Left forelimb (tissue), 1 donor: Measurements from ENCODE around the gene KCNT1.
A peak's percentile ranks its signal among the peaks of the same experiment; 100 is the strongest.
"Not testable (repeated sequence)": the region's sequence is repeated elsewhere in the genome, so short reads cannot be mapped to it uniquely, and the experiment has no call there.

Experiments
- DNase-seq: peaks from one replicate; pipeline ENCODE4 v3.0.0-alpha.2; 2018; ENCODE audit warnings: low spot score

KCNT1 gene

GRCh38 chr9:135701959-135702721 lies at the start of gene KCNT1:
Gene KCNT1, plus strand, starts transcription at chr9:135702185. Its CDS starts 74 bp downstream, at chr9:135702259.
- peak; percentile 76 for DNase-seq

GRCh38 chr9:135655317-135655716 lies 46.7 kb upstream of the KCNT1 start:
- DNase-seq, result no peak

DNA sequence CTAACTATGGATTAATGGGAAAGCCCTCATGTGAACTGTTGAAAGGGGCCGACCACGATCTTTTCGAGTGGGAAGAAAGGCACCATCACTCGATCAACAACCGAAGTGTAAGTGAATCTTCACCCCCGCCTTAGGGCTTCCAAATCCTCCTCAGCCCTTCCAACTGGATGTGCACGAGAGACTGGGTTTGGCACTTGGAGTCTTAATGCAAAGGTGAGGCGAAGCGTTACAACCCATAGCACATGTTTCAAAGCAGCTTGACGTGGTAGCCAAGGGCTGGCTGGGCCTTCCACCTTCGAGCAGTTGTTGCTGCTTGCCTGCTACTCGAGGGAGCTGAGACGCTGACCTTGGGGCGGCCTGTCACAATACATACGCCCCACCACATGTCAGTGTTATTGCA lies 44.6 kb upstream of the KCNT1 start:
- no peak for DNase-seq

- DNase-seq, result no peak
Observed at GRCh38 chr9:135659252-135659651, 42.7 kb upstream of the KCNT1 start.

- DNase-seq, result no peak
Observed at GRCh38 chr9:135660407-135660806, 41.6 kb upstream of the KCNT1 start.

DNA sequence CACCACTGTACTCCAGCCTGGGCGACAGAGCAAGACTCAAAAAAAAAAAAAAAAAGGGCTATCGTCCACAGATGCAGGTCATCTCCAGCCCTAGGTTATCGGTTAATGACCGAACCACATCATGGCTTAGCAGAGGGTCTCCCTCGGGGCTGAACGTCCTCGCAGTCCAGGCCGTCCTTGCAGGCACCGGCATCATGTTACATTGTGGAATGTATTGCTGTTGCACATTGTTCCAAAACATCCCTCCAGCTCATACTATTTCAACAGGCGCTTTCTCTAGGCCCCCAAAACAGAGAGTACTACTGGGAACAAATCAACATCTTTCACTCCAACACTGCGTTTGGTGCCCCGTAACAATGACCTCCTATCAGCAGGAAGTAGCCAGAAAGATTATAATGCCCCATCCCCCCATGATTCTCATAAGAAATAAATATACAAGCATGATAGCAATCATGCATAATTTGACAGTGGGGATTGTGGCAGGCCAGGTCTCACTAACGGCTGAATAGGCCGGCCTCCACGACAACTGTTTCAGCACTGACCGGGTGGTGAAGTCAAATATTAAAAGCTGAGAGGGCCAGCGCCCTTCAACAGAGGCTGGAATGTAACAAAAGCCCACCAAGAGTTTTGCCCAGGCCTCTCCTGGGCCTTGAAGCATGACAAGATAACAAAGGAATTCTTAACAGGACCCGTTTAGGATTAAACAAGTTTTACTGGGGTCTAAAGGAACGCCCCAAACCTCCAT lies 40.0 kb upstream of the KCNT1 start:
- no peak for DNase-seq

DNA sequence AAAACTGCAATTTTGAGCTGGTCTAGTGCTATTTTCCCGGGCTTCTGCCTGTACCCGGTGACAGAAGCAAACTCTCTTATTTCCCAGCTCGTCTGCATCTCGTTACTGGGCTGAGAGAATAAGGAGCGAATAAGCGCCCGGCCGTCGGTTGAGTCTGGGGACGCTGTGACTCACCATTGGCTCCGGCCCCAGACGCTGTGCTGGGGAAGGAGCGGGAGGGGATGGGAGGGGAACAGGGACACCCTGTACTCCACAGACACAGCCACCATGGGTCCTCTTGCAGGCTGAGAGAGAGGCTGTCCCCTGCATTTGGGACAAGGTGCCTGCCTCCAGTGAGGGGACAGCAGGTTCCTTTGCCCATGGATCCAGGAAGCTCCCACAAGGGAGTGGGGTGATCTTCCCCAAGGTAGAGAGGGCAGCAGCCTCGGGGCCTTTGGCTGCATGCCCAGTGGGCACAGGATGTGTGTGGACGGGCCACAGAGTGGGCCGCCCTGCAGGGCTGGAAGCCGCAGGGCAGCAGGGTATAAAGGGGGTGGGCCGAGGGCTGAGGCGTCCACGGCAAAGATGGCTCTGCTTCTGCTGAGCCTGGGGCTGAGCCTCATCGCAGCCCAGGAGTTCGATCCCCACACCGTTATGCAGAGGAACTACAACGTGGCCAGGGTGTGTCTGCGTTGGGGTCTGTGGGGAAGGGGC lies 39.1 kb upstream of the KCNT1 start, which contains the start of gene LCN9:
LCN9 (plus strand) TSS at position 552 of the 693 bp plus-strand sequence; CDS start at position 565, 13 bp downstream.
- no peak for DNase-seq

GRCh38 chr9:135663451-135663770 lies 38.6 kb upstream of the KCNT1 start:
- DNase-seq, result no peak

DNA sequence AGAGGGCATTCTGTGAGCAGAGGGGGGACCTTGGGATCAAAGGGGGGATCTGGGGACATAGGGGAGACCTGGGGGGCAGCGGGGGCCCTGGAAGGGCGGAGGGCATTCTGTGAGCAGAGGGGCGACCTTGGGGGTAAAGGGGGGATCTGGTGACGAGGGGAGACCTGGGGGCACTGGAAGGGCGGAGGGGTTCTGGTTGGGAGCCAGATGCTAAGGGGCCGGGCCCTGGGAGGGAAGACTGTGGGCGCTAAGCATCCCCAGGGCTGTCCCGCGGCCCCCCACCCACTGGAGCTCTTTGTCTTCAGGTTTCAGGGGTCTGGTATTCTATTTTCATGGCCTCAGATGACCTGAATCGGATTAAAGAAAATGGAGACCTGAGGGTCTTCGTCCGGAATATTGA lies 38.1 kb upstream of the KCNT1 start:
- no peak for DNase-seq

- no peak for DNase-seq
Observed at GRCh38 chr9:135664266-135664665, 37.7 kb upstream of the KCNT1 start.

DNA sequence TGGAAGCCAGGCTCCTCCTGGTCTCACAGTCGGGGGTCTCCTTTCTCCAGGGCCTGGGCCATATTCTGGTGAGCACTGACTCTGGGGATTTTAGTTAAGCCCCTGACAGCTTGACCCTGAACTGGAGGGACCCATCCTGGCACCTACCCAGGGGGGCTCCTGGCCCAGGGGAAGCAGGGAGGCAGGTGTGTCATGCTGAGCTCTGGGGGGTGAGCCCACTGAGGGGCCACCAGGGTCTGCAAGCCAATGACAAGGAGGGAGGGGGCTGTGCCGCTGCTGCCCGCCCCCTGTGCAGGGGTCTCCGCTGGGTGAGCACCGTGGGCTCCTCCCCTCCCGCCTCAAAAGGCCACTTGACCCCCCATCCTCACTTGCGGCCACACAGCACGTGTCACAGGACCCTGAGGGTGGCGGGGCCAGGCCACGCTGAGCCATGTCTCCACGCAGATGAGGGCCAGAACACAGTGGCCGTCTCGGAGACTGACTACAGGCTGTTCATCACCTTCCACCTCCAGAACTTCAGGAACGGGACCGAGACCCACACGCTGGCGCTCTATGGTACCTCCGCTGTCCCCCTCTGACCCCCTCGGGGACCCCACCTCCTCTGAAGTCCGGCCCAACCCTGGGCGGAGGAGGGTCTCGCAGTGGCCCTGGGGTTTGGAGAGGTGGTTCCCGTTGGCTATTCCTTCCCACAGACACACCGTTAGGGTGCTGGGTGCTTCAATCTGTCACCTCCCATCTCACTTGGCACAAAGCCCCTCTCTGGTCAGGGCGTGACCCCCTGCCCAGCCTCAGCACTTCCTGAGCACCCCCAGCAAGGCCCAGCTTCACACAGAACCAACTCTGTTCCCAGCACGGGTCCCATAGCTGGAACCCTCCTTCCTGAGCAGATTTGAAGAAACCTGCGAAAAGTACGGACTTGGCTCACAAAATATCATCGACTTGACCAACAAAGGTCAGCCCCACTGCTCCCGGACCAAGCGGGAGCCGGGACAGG lies 36.9 kb upstream of the KCNT1 start:
- no peak for DNase-seq

GRCh38 chr9:135665795-135666189 lies 36.2 kb upstream of the KCNT1 start:
- no peak for DNase-seq

DNA sequence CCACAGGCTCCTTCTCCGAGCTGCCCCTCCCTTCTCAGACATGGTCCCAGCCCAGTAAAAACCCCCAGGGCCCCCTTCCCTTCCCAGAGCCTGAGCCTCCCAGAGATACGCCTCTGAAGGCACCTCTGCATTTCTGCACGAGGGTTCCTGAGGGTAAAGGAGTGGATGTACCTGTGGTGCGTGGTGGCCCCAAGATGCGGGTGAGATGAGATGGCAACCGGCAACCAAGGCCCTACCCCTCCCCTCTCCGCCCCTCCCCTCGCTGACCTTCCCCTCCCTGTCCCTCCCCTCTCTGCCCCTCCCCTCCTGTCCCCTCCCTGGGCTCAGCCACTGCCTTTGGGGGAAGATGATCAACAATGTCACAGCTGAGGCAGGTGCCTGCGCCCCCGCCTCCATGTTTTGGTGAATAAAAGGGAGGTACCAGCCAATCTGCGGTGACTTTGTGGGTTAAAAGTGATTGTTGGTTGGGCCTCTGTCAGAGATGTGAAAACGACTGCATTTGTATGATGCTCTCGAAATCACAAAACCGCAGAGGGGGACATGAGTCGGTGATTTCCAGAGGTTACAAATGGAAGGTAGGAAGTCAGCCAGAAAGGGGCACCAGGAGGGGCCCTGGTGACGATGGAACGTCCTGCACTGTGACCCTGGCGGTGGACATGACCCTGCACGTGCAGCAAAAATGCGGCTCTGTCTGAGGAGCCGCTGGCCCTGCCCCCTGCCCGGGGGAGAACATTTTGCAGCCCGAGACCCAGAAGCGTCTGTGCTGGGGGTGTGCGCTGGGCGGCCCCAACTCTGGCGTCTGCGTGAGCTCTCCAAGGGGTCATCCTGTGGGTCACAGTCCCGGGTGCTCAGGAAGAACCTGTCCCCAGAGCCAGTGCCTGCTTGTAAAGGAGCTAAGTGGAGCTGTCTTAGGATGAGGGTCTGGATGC lies 35.2 kb upstream of the KCNT1 start:
- peak; percentile 61 for DNase-seq

GRCh38 chr9:135667463-135668001 lies 34.5 kb upstream of the KCNT1 start:
- peak; percentile 62 for DNase-seq

DNA sequence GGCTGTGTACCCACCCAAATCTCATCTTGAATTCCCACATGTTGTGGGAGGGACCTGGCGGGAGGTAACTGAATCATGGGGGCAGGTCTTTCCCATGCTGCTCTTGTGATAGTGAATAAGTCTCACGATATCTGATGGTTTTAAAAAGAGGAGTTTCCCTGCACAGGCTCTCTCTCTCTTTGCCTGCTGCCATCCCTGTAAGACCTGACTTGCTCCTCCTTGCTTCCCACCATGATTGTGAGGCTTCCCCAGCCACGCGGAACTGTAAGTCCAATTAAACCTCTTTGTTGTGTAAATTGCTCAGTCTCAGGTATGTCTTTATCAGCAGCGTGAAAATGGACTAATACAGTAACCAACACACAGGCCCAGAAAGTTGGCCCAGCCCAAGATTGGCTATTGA lies 33.0 kb upstream of the KCNT1 start:
- DNase-seq, result not testable (repeated sequence)

- no peak for DNase-seq
Observed at GRCh38 chr9:135669616-135670285, 32.2 kb upstream of the KCNT1 start.

DNA sequence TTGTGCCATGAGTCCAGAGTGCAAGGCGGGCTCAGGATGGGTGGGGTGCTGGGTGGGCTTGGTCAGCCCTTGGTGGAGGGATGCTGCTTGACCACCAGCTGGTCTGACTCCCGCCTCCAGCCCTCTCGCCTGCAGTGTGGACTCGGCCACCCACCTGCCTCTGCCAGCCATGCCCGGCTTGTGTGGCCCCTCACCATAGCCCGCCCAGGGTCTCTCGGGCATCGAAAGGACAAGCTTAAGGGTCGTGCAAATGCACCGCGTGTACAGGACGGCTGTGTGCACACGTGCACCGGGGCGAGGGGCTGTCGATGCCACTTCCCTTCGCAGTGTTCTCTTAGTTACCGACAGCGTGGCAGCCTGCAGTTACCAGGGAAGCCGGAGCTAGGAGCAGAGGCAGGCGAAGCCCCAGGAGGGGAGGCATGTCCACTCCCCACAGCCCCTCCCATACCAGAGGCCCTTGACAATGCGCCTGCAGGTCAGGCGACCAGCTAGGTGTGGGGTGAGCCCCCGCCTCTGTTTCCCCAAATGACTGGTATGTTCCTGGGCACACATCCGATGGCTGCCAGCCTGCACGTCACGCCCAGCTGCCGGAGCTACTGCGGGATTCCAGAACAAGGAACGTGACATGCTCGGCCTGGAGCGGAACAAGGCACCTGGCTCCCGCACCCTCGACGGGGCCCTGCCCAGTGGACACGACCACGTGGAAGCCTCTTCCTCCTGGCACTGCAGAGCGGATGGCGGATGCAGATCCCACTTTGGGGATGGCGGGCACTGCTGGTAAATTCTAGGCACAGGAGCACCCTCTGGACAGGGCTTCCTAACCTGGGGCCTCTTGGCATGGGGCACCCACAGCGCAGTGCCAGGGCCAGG lies 31.0 kb upstream of the KCNT1 start:
- DNase-seq, result no peak

DNA sequence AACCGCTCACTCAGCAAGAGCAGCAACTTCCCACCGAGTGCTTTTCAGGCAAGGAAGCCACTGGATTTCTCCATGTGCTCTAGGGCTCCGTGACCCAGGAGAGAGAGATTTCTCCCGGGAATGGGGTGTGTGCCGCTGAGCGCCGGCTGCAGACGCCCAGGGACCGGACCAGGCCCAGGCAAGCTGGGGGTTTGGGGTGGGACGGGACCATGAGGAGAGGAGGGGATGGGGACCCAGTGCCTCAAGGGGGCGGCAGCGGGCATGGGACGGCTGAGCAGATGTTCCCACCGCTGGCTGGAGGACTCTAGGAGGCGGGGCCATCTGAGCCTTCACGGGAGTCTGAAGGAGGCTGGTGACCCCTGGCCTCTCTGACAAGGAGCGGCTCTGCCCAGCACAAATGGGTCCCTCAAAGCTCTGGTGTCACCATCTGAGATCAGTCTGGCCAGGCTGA lies 30.4 kb upstream of the KCNT1 start:
- DNase-seq, result no peak

DNA sequence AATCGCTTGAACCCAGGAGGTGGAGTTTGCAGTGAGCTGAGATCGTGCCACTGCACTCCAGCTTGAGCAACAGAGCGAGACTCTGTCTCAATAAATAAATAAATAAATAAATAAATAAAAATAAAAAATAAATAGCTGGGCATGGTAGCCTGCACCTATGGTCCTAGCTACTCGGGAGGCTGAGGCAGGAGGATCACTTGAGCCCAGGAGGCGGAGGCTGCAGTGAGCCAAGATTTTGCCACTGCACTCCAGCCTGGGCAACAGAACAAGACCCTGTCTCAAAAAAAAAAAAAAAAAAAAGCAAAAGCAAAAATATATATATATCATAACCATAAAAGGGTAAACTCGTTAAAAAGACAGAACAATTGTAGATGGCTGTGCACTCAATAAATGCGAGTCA lies 29.2 kb upstream of the KCNT1 start:
- DNase-seq, result not testable (repeated sequence)
